Astrocyte of the cerebellum (primary cell): ENCODE data around the gene BAMBI.

Experiments used
- DNase-seq: peaks from one replicate; pipeline ENCODE4 v3.0.0-alpha.2; 2011; ENCODE audit warnings: low read depth
- H3K4me3 ChIP-seq: 2 replicates; pipeline ENCODE4 v1.5.1; 2011; ENCODE audit warnings: mild to moderate bottlenecking, low read depth, low read length, moderate library complexity
- in situ Hi-C: cut with HindIII; loops from 2 replicates; pipeline ENCODE4 v1.10.0; 2017; ENCODE audit warnings: low sequenced_read_pairs
- TF ChIP-seq, protein P1 (sequence below): IDR thresholded peaks from 2 replicates; pipeline ENCODE4 v1.5.1; 2012; ENCODE audit warnings: low read length, low read depth, moderate library complexity, mild to moderate bottlenecking; ENCODE audit errors: missing control alignments

BAMBI gene

DNA sequence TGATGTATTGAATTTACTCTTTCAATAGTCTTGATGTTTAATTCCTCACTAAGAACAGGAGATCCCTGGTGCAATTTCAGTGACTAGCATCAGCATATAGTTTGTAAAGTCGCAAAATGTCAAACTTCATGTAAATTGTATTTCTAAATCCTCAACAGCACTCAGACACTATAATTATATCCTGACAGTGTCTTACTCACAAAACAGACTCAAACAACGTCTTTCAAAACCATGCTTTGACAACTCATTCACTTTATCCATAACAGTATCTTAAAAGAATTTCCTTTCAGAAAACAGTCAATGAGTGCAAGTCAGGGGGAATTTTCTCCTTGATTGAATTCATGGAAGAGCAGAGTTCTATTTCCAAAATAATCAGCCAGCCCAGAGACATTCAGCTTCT, 20.8 kb downstream of the BAMBI start:
- no peak for DNase-seq
- H3K4me3 ChIP-seq: no peak overlapping the region
- in situ Hi-C loops: loop anchor here (25.0 kb wide), 1 partner anchor 614 kb away; no protein-coding TSS in a partner anchor
- TF ChIP-seq, protein P1, sequence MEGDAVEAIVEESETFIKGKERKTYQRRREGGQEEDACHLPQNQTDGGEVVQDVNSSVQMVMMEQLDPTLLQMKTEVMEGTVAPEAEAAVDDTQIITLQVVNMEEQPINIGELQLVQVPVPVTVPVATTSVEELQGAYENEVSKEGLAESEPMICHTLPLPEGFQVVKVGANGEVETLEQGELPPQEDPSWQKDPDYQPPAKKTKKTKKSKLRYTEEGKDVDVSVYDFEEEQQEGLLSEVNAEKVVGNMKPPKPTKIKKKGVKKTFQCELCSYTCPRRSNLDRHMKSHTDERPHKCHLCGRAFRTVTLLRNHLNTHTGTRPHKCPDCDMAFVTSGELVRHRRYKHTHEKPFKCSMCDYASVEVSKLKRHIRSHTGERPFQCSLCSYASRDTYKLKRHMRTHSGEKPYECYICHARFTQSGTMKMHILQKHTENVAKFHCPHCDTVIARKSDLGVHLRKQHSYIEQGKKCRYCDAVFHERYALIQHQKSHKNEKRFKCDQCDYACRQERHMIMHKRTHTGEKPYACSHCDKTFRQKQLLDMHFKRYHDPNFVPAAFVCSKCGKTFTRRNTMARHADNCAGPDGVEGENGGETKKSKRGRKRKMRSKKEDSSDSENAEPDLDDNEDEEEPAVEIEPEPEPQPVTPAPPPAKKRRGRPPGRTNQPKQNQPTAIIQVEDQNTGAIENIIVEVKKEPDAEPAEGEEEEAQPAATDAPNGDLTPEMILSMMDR: no peak

DNA sequence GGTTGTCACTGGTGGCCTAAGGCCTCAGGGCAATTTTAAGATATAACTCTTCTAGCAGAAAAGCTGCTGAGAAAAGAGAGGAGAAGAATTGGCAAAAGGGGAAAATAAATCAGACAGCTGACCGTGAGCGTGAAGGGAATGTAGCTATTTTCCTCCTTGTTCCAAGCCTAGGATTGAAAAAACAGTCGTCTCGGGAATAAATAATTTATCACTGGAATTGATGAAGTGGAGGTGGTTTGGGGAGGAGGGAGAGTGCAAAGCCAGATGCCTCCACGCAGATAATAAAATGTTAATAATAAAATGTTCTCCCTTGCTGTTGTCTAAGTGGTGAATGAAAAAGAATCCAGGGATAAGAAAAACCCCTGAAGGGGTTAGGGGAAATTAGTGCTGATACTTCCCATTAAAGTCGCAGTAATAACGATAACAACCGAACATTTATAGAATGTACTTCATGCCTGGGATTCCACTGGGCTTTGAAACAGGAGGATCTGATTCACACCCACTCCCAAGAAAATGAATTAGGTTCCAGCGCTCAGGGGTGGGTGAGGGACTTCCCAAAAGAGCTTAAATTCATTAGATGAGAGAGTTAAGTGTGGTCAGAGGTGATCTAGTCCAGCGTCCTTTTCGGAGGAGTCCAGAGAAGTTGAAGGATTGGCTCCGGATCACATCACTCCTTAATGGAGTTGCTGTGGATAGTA, 27.3 kb downstream of the BAMBI start:
- DNase-seq: no peak
- no peak overlapping the region for H3K4me3 ChIP-seq
- TF ChIP-seq, protein P1: no peak
- in situ Hi-C loops: no loop called here

DNA sequence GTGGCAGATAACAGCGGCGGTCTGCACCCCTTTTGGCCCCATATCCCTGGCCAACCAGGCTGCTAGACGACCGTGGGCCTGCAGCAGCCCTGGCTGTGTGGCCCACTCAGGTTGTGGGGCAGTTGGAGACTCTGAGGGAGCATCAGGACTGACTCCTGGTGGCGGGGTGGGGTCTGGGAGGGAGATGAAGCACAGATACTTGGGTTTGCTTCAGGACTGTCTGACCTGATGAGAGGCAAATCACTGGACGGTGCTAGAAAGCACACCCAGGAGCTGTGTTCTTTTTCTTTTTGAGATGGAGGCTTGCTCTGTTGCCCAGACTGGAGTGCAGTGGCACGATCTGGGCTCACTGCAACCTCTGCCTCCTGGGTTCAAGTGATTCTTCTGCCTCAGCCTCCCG, 28.2 kb downstream of the BAMBI start:
- no peak overlapping the region for H3K4me3 ChIP-seq
- TF ChIP-seq, protein P1: no peak
- in situ Hi-C loops: no loop called here
- no peak for DNase-seq

DNA sequence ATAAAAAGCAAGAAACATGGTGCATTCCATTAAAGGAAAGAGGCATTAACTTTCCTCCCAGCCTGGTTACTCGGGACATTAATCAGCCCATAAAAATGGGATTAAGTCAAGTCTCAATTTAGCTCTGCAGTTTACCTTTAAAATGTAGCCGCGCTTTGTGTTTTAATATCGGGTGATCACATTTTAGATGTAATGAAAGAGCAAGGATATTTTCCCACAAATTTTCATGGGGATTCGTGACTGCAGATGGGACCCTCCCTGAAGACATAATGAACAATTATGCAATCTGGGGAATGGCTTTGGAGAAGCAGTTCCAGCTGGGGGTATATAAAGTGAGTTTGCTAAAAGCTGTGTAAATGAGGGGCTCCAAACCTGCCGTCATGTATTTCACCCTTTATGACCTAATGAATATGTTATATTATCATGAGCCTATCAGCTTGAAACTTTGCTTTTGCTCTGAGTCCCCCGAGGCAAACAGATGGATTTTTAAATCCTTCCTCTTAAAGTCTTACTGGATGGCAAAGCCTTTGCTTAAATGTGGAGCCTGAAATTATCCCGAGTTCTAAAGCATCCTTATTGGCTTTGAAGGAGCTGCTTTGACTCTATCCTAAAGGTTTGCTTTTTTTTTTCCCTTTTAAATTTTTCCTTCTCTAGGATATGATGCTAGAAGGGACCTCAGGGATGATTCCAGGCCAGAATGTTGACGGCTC, 31.8 kb downstream of the BAMBI start:
- TF ChIP-seq, protein P1: no peak
- DNase-seq: no peak
- H3K4me3 ChIP-seq: no peak overlapping the region
- in situ Hi-C loops: no loop called here

DNA sequence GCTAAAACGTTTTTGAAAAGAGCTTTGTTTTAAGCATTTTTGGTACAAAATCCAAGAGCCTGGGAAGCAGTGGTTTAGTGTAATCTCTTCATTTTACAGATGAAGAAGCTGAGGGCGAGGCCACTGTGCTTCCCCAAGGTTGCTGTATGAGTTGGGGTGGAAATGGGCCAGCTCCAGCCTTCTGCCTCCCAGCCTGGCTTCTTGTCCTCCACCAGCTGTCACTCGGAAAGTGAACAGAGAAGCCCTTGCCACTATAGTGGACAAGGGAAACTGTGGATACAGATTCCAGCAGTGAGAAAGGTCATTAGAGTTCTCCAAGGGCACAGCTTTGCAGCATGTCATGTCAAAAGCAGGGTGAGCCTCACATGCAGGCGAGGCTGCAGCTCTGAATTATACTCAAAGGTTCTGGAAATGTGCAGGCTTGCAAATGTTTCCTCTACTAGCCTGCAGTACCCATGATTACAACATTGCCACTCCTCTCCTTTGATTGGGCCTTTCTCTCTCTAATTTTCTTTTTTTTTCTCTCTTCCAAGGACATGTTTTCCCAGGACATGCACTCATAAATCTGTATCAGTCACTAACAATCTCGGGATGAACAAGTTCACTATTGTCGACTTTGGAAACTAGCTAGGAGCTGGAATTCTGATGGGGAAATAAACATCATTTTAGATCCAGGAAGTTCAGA, 33.0 kb downstream of the BAMBI start:
- TF ChIP-seq, protein P1: no peak
- no peak overlapping the region for H3K4me3 ChIP-seq
- in situ Hi-C loops: no loop called here
- no peak for DNase-seq

DNA sequence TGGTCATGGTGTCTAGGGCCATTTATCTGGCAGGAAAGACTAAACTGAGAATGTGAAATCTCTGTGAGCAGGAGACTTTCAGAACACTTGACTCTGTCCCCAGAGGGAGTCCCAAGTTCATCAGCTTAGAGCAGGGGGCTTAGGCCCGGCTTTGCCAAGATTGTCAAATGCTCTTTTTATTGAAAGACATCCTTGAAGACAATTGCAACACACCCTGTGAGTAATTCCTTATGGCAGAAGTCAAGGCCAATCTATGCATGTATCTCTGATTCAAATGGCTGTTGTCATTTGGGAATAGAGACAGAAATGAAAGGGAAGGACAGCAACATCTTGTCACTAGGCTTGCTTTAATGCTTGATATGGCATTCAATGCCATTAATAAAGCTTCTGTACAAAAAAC, 33.7 kb downstream of the BAMBI start:
- TF ChIP-seq, protein P1: no peak
- in situ Hi-C loops: no loop called here
- no peak for DNase-seq
- no peak overlapping the region for H3K4me3 ChIP-seq
